ENCODE measurements around the gene NFASC. TPM values are rescaled to one million over a fixed set of nuclear protein-coding genes. Genes with fewer than 3 reads are reported as not detected.

The NFASC gene
- total and polyA plus RNA-seq, 2 donors (not counting 3 experiments of a cell fraction or from before 2014, with no cell fraction given): not detected

GRCh38 chr1:204831186-204831585 is 39.5 kb upstream of the NFASC start:
- intact Hi-C loops (cut with micrococcal nuclease) (no loop called here), dilution Hi-C loops (cut with MboI; ENCODE audit: extremely low pct_ligation_motif_present, low sequenced_read_pairs) (no loop called here)
- H3K9me1 ChIP-seq (replicated peaks; ENCODE audit: control insufficient read depth, extremely low read depth, insufficient read depth, low read length): no peaks in the 10 kb centered on the region
- H3K4me1 ChIP-seq (ENCODE audit: control insufficient read depth, extremely low read depth, insufficient read depth, low read length): no peaks in the 10 kb centered on the region
- H3K9ac ChIP-seq (replicated peaks; ENCODE audit: extremely low read depth, insufficient read depth, low read length): no peak overlapping the region
- H3K79me2 ChIP-seq (ENCODE audit: control insufficient read depth, insufficient read depth, low read length): no peaks in the 10 kb centered on the region
- no peaks in the 10 kb centered on the region for H4K20me1 ChIP-seq (replicated peaks; ENCODE audit: control insufficient read depth, extremely low read depth, insufficient read depth, low read length)
- no peak for DNase-seq (ENCODE audit: low read depth, low spot score)
- H3K36me3 ChIP-seq (ENCODE audit: control insufficient read depth in 2 of 2, extremely low read depth in 1 of 2, insufficient read depth in 2 of 2, low read length in 2 of 2): no peaks in the 10 kb centered on the region
- H3K27me3 ChIP-seq (ENCODE audit: control insufficient read depth in 2 of 2, insufficient read depth in 2 of 2, low read length in 2 of 2): peaks cover 25 to 31% of the 10 kb centered on the region in 2 experiments
- FAIRE-seq: no peak
- ChIA-PET CTCF (interaction anchor here (1.1 to 2.4 kb wide), 3 partner anchors 24 to 111 kb away, joined by 3 to 13 read pairs (median 9); no protein-coding TSS in a partner anchor), POLR2A (no interaction called here)
- no peak overlapping the region for H3K4me3 ChIP-seq (replicated peaks in 1 of 3; ENCODE audit: insufficient read depth in 1 of 3, low read depth in 1 of 3, low read length in 3 of 3)
- BruUV-seq (replicated peaks): no TSS peak
- no peak overlapping the region for H3K4me2 ChIP-seq (ENCODE audit: insufficient read depth, low read length)
- H3K9me3 ChIP-seq (replicated peaks; ENCODE audit: control insufficient read depth, insufficient read depth, low read length): no peaks in the 10 kb centered on the region
- no peak overlapping the region for H2AFZ ChIP-seq (ENCODE audit: low read depth, low read length)
- TF ChIP-seq CTCF (IDR thresholded peaks at IDR 0.05; ENCODE audit: extremely low read depth in 1 of 2, insufficient read depth in 1 of 2, low read depth in 1 of 2, low read length in 2 of 2) (no peak), JUN (IDR thresholded peaks at IDR 0.05; ENCODE audit: borderline replicate concordance, insufficient read depth, insufficient read length, low read depth) (no peak), POLR2A (IDR thresholded peaks at IDR 0.05; ENCODE audit: low read depth, low read length) (no peak), FOS (IDR thresholded peaks at IDR 0.05; ENCODE audit: borderline replicate concordance, insufficient read depth, low read length) (no peak)
- no peak overlapping the region for H3K27ac ChIP-seq (ENCODE audit: insufficient read depth, low read depth, low read length)

- CTCF ChIA-PET: interaction anchor here (1.4 kb wide), 1 partner anchor 27 kb away, joined by 5 read pairs; no protein-coding TSS in a partner anchor
- Histone ChIP-seq H3K9ac (replicated peaks; ENCODE audit: extremely low read depth, insufficient read depth, low read length) (no peak overlapping the region), H4K20me1 (replicated peaks; ENCODE audit: control insufficient read depth, extremely low read depth, insufficient read depth, low read length) (no peaks in the 10 kb centered on the region), H3K36me3 (ENCODE audit: control insufficient read depth in 2 of 2, extremely low read depth in 1 of 2, insufficient read depth in 2 of 2, low read length in 2 of 2) (no peaks in the 10 kb centered on the region), H3K79me2 (ENCODE audit: control insufficient read depth, insufficient read depth, low read length) (no peaks in the 10 kb centered on the region), H3K4me3 (replicated peaks in 1 of 3; ENCODE audit: insufficient read depth in 1 of 3, low read depth in 1 of 3, low read length in 3 of 3) (no peak overlapping the region), H3K9me3 (replicated peaks; ENCODE audit: control insufficient read depth, insufficient read depth, low read length) (no peaks in the 10 kb centered on the region), H3K4me2 (ENCODE audit: insufficient read depth, low read length) (no peak overlapping the region), H3K27me3 (ENCODE audit: control insufficient read depth in 2 of 2, insufficient read depth in 2 of 2, low read length in 2 of 2) (peaks cover 7 to 15% of the 10 kb centered on the region in 2 experiments), H3K9me1 (replicated peaks; ENCODE audit: control insufficient read depth, extremely low read depth, insufficient read depth, low read length) (no peaks in the 10 kb centered on the region), H2AFZ (ENCODE audit: low read depth, low read length) (no peak overlapping the region), H3K27ac (ENCODE audit: insufficient read depth, low read depth, low read length) (no peak overlapping the region), H3K4me1 (ENCODE audit: control insufficient read depth, extremely low read depth, insufficient read depth, low read length) (no peaks in the 10 kb centered on the region)
- no peak for DNase-seq (ENCODE audit: low read depth, low spot score)
- no TSS peak for BruUV-seq (replicated peaks)
- intact Hi-C loops (cut with micrococcal nuclease) (no loop called here), dilution Hi-C loops (cut with MboI; ENCODE audit: extremely low pct_ligation_motif_present, low sequenced_read_pairs) (no loop called here)
- POLR2A ChIA-PET: no interaction called here
- FAIRE-seq: no peak
- TF ChIP-seq CTCF (IDR thresholded peaks at IDR 0.05; ENCODE audit: extremely low read depth in 1 of 2, insufficient read depth in 1 of 2, low read depth in 1 of 2, low read length in 2 of 2) (no peak), FOS (IDR thresholded peaks at IDR 0.05; ENCODE audit: borderline replicate concordance, insufficient read depth, low read length) (no peak), JUN (IDR thresholded peaks at IDR 0.05; ENCODE audit: borderline replicate concordance, insufficient read depth, insufficient read length, low read depth) (no peak), POLR2A (IDR thresholded peaks at IDR 0.05; ENCODE audit: low read depth, low read length) (no peak), POLR2AphosphoS5 (IDR thresholded peaks at IDR 0.05; ENCODE audit: insufficient read depth, low read depth, low read length) (no peak), EZH2 (IDR thresholded peaks at IDR 0.05; ENCODE audit: borderline replicate concordance, low read depth, low read length, severe bottlenecking) (no peak), GATA2 (IDR thresholded peaks at IDR 0.05; ENCODE audit: insufficient read depth, insufficient read length, low read depth, low read length) (no peak), MAX (IDR thresholded peaks at IDR 0.05; ENCODE audit: insufficient read depth, insufficient read length) (no peak), MYC (IDR thresholded peaks at IDR 0.05; ENCODE audit: low read depth, low read length) (no peak)
Measured at GRCh38 chr1:204834336-204834735, 36.3 kb upstream of the NFASC start.
